OCI-LY1 (cell line): ENCODE measurements around the gene PKMYT1.

Experiments
- EZH2 ChIP-seq: fragments of 200-600 bp; sonication (generic), shearing (Covaris generic); IDR thresholded peaks from 2 replicates; pipeline ENCODE4 v1.8.0; 2017; ENCODE audit warnings: borderline replicate concordance, mixed run types, mild to moderate bottlenecking, antibody characterized with exemption, low read length, moderate library complexity, mixed read lengths
- TF ChIP-seq, protein P1 (sequence below): fragments of 200-600 bp; sonication (generic), shearing (Covaris generic); IDR thresholded peaks from 2 replicates; pipeline ENCODE4 v1.5.1; 2017; ENCODE audit warnings: mild to moderate bottlenecking, antibody characterized with exemption, low read length, moderate library complexity, mixed read lengths

GRCh38 chr16:2928796-2929195, 51.5 kb downstream of the PKMYT1 start:
- TF ChIP-seq, protein P1, sequence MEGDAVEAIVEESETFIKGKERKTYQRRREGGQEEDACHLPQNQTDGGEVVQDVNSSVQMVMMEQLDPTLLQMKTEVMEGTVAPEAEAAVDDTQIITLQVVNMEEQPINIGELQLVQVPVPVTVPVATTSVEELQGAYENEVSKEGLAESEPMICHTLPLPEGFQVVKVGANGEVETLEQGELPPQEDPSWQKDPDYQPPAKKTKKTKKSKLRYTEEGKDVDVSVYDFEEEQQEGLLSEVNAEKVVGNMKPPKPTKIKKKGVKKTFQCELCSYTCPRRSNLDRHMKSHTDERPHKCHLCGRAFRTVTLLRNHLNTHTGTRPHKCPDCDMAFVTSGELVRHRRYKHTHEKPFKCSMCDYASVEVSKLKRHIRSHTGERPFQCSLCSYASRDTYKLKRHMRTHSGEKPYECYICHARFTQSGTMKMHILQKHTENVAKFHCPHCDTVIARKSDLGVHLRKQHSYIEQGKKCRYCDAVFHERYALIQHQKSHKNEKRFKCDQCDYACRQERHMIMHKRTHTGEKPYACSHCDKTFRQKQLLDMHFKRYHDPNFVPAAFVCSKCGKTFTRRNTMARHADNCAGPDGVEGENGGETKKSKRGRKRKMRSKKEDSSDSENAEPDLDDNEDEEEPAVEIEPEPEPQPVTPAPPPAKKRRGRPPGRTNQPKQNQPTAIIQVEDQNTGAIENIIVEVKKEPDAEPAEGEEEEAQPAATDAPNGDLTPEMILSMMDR = no peak
- TF ChIP-seq EZH2 = no peak
